HepG2 (cell line): ENCODE data around the gene NSFL1C. TPM values are rescaled to one million over a fixed set of nuclear protein-coding genes. Genes with fewer than 3 reads are reported as not detected.

Experiments
- ATAC-seq: fragments of 200-7000 bp; cut with Tn5 transposase; 3 replicates; pipeline ENCODE4 v1.9.1; 2020; ENCODE audit warnings: mild to moderate bottlenecking, moderate library complexity
- BruUV-seq: library from RNA; stranded (reverse); fragments of 400-500 nt; replicated peaks from 2 replicates; lab custom pipeline; 2021; lab: Mats Ljungman, UMichigan
- CTCF ChIA-PET: fragments of 300-600 bp; formaldehyde crosslinking; extraction: SDS; loops from one replicate; lab custom pipeline; 2021; ENCODE audit warnings: low total read pairs, inconsistent platforms, low intra/inter-chr PET ratio; lab: Yijun Ruan, JAX
- POLR2A ChIA-PET: fragments of 350-600 bp; sonication (Branson Sonifier 250); formaldehyde crosslinking; loops from one replicate; lab custom pipeline; 2020; ENCODE audit warnings: antibody characterized with exemption, inconsistent platforms; lab: Yijun Ruan, JAX
- DNase-seq: peaks from one replicate; pipeline ENCODE4 v3.0.0-alpha.2; 2015; ENCODE audit warnings: low spot score
- FAIRE-seq: peaks from 3 replicates; lab custom pipeline; 2011; peaks lifted over from hg19 to GRCh38; lab: Jason Lieb, UNC
- H2AFZ ChIP-seq: one replicate; pipeline ENCODE4 v1.6.1; 2011; ENCODE audit warnings: low read length, inconsistent platforms
- H3K27ac ChIP-seq: fragments of 300-600 bp; 3 replicates; pipeline ENCODE4 v1.8.0; 2011; ENCODE audit warnings: mixed run types, mild to moderate bottlenecking, mixed read lengths, low read length, inconsistent platforms; ENCODE audit not compliant: insufficient read depth; ENCODE audit errors: extremely low read length
- H3K27me3 ChIP-seq, 2 experiments: fragments of 200-600 bp in 1 of 2; 2 replicates in 1 of 2; 3 replicates in 1 of 2; pipeline versions ENCODE4 v1.6.0 to v1.8.0; 2011; ENCODE audit warnings: low read length in 2 of 2, mild to moderate bottlenecking in 2 of 2, moderate library complexity in 2 of 2, inconsistent platforms in 1 of 2; ENCODE audit not compliant: insufficient read depth in 2 of 2, control insufficient read depth in 1 of 2
- H3K36me3 ChIP-seq, 2 experiments: fragments of 200-600 bp in 1 of 2; replicated peaks in 1 of 2; 2 replicates in 1 of 2; 3 replicates in 1 of 2; pipeline versions ENCODE4 v1.5.1 to v1.8.0; 2011; ENCODE audit warnings: low read length in 2 of 2, inconsistent platforms in 1 of 2; ENCODE audit not compliant: insufficient read depth in 2 of 2, control insufficient read depth in 1 of 2
- H3K4me1 ChIP-seq: 2 replicates; pipeline ENCODE4 v1.5.1; 2012; ENCODE audit warnings: low read length, inconsistent platforms; ENCODE audit not compliant: insufficient read depth
- H3K4me2 ChIP-seq: 2 replicates; pipeline ENCODE4 v1.6.0; 2011; ENCODE audit warnings: low read depth, low read length, inconsistent platforms
- H3K4me3 ChIP-seq, 3 experiments: fragments of 200-600 bp in 1 of 3; sonication (generic), shearing (Covaris generic) in 1 of 3; replicated peaks in 1 of 3; 2 replicates each; pipeline ENCODE4 v1.5.1; 2011 to 2016; ENCODE audit warnings: low read length in 3 of 3, inconsistent platforms in 2 of 3, low read depth in 2 of 3, mild to moderate bottlenecking in 2 of 3, control low read depth in 1 of 3, mixed read lengths in 1 of 3; ENCODE audit not compliant: insufficient read depth in 1 of 3
- H3K79me2 ChIP-seq: one replicate; pipeline ENCODE4 v1.6.1; 2011; ENCODE audit warnings: low read length, inconsistent platforms; ENCODE audit not compliant: insufficient read depth
- H3K9ac ChIP-seq: 2 replicates; pipeline ENCODE4 v1.6.0; 2011; ENCODE audit warnings: mild to moderate bottlenecking, low read depth, low read length, inconsistent platforms; ENCODE audit not compliant: insufficient read depth
- H3K9me3 ChIP-seq: 2 replicates; pipeline ENCODE4 v1.5.1; 2012; ENCODE audit warnings: mild to moderate bottlenecking, low read length
- H4K20me1 ChIP-seq: 2 replicates; pipeline ENCODE4 v1.6.0; 2011; ENCODE audit warnings: inconsistent platforms, mild to moderate bottlenecking, low read length, moderate library complexity; ENCODE audit not compliant: insufficient read depth
- CREB1 ChIP-seq, 2 experiments: fragments of 450-650 bp in 1 of 2; IDR thresholded peaks; 2 replicates each; pipeline ENCODE4 v1.6.1; 2016 to 2017; ENCODE audit warnings: control low read depth in 1 of 2, mild to moderate bottlenecking in 1 of 2, missing compliant biosample characterization in 1 of 2, missing genetic modification characterization in 1 of 2
- FLYWCH1 ChIP-seq: sonication (generic); formaldehyde crosslinking; IDR thresholded peaks from 2 replicates; pipeline ENCODE4 v1.8.1; 2023; ENCODE audit warnings: mild to moderate bottlenecking, missing genetic modification reagents
- HNRNPL ChIP-seq: fragments of 200-400 bp; formaldehyde crosslinking; IDR thresholded peaks from 2 replicates; pipeline ENCODE4 v1.6.1; 2017; ENCODE audit warnings: mild to moderate bottlenecking, low read depth, low read length
- NFAT5 ChIP-seq: sonication (generic); formaldehyde crosslinking; IDR thresholded peaks from 2 replicates; pipeline ENCODE4 v1.4.0; 2020; ENCODE audit warnings: missing genetic modification reagents
- PRDM4 ChIP-seq: sonication (generic); formaldehyde crosslinking; IDR thresholded peaks from 2 replicates; pipeline ENCODE4 v1.9.0; 2021; ENCODE audit warnings: missing genetic modification reagents, borderline replicate concordance
- ZFP37 ChIP-seq: sonication (generic); formaldehyde crosslinking; IDR thresholded peaks from 2 replicates; pipeline ENCODE4 v1.4.0; 2020; ENCODE audit warnings: missing genetic modification reagents, borderline replicate concordance
- ZNF432 ChIP-seq: sonication (generic); formaldehyde crosslinking; IDR thresholded peaks from 2 replicates; pipeline ENCODE4 v1.5.0; 2020; ENCODE audit warnings: missing genetic modification reagents, mild to moderate bottlenecking, borderline replicate concordance
- ZNF441 ChIP-seq: sonication (generic); formaldehyde crosslinking; IDR thresholded peaks from 2 replicates; pipeline ENCODE4 v1.7.0; 2021; ENCODE audit warnings: missing genetic modification reagents, borderline replicate concordance
- ZNF563 ChIP-seq: sonication (generic); formaldehyde crosslinking; IDR thresholded peaks from 2 replicates; pipeline ENCODE4 v1.8.0; 2022; ENCODE audit warnings: mild to moderate bottlenecking, moderate library complexity, missing genetic modification reagents
- ZNF737 ChIP-seq: sonication (generic); formaldehyde crosslinking; IDR thresholded peaks from 2 replicates; pipeline ENCODE4 v1.5.0; 2020; ENCODE audit warnings: missing genetic modification reagents, mild to moderate bottlenecking, borderline replicate concordance
- WGBS: methylation state at CpG from one replicate; pipeline ENCODE4 v1.1.6; 2017; ENCODE audit warnings: low lambda C conversion rate; 5-methylcytosine and 5-hydroxymethylcytosine counted together
- in situ Hi-C: cut with HindIII; loops from 2 replicates; pipeline ENCODE4 v1.10.0; 2017; ENCODE audit warnings: low pct_unique_long_range_greater_than_20kb; ENCODE audit not compliant: extremely low pct_ligation_motif_present
- intact Hi-C: fragments of 100-400 bp; cut with micrococcal nuclease; formaldehyde crosslinking; loops from one replicate; pipeline ENCODE4 v1.10.0; 2022; ENCODE audit not compliant: unreplicated experiment
- polyA plus RNA-seq, 8 experiments: library from polyadenylated mRNA; depleted of rRNA in 3 of 8; stranded (reverse) in 7 of 8; unstranded in 1 of 8; fragments of >200 nt; fragmentation: Illumina TruSeq in 4 of 8; extraction: Trizol in 4 of 8; gene quantifications; 2 replicates each; pipeline versions ENCODE4 v1.2.1 to v1.2.3, GENCODE V29; 2011 to 2016; ENCODE audit warnings: low read depth in 4 of 8, missing spikeins in 1 of 8, mixed read lengths in 1 of 8; ENCODE audit not compliant: insufficient read depth in 1 of 8
- total RNA-seq, 5 experiments: library from RNA; depleted of rRNA; stranded (reverse); fragments of >200 nt; fragmentation: Illumina TruSeq; extraction: Trizol; gene quantifications; 2 replicates each; pipeline ENCODE4 v1.2.3, GENCODE V29; 2016; ENCODE audit warnings: low read depth in 1 of 5

The NSFL1C gene
- total and polyA plus RNA-seq, 2 of the 13 experiments (the other 11 are each of a cell fraction or from before 2014, with no cell fraction given) = 22.9 to 62.7 TPM

- no peak for TF ChIP-seq ZNF432
These were observed 69.9 kb downstream of the NSFL1C start (continued) for GRCh38 chr20:1396702-1397101.

GRCh38 chr20:1396264-1396663, 70.4 kb downstream of the NSFL1C start:
- no peak overlapping the region for H3K9ac ChIP-seq

GRCh38 chr20:1394686-1395085, 72.0 kb downstream of the NSFL1C start:
- WGBS = 27% methylated on average over 2 of the region's 2 CpGs
- H2AFZ ChIP-seq = no peak overlapping the region
- H3K36me3 ChIP-seq = peaks cover 2 to 9% of the 10 kb centered on the region in 2 experiments; a peak in 4 of 5 replicates
- H3K9me3 ChIP-seq = no peaks in the 10 kb centered on the region
- no TSS peak for BruUV-seq
- no peak overlapping the region for H3K9ac ChIP-seq
- CTCF ChIA-PET = no interaction called here
- in situ Hi-C loops (no loop called here), intact Hi-C loops (loop anchor here (10.0 kb wide), 1 partner anchor 280 kb away; the partner anchor contains the start of gene PSMF1)
- H3K4me2 ChIP-seq = no peak overlapping the region
- peaks cover 0 to 28% of the 10 kb centered on the region in 2 experiments; a peak in 2 of 5 replicates for H3K27me3 ChIP-seq
- peaks cover 21% of the 10 kb centered on the region for H4K20me1 ChIP-seq
- DNase-seq (no peak), ATAC-seq (no peak), FAIRE-seq (no peak)
- H3K79me2 ChIP-seq = peaks cover 31% of the 10 kb centered on the region
- H3K4me3 ChIP-seq = no peak overlapping the region
- H3K27ac ChIP-seq = no peak overlapping the region
- peaks cover 54% of the 10 kb centered on the region for H3K4me1 ChIP-seq
- POLR2A ChIA-PET = no interaction called here
- TF ChIP-seq NFAT5 (CRISPR knock-in tag) = no peak
- no peak for TF ChIP-seq ZFP37 (CRISPR knock-in tag)
- no peak for TF ChIP-seq PRDM4 (CRISPR knock-in tag)
- no peak for TF ChIP-seq ZNF441 (CRISPR knock-in tag)
- no peak for TF ChIP-seq CREB1 (IDR thresholded peaks at IDR 0.05)
- no peak for TF ChIP-seq CREB1 (CRISPR knock-in tag; IDR thresholded peaks at IDR 0.05)

More at GRCh38 chr20:1396264-1396663, 70.4 kb downstream of the NSFL1C start:
- CTCF ChIA-PET = no interaction called here
- no TSS peak for BruUV-seq
- Histone ChIP-seq H3K27ac (no peak overlapping the region), H2AFZ (no peak overlapping the region), H3K79me2 (peaks cover 16% of the 10 kb centered on the region), H4K20me1 (peaks cover 9% of the 10 kb centered on the region), H3K4me1 (peaks cover 54% of the 10 kb centered on the region), H3K9me3 (no peaks in the 10 kb centered on the region), H3K36me3 (no peaks in the 10 kb centered on the region), H3K4me2 (no peak overlapping the region), H3K27me3 (peaks cover 0 to 28% of the 10 kb centered on the region in 2 experiments; a peak in 2 of 5 replicates), H3K4me3 (no peak overlapping the region)
- 2% methylated on average over 1 of the region's 1 CpG for WGBS
- POLR2A ChIA-PET = interaction anchor here (1.5 kb wide), 1 partner anchor 71 kb away, joined by 4 read pairs; no protein-coding TSS in a partner anchor
- TF ChIP-seq ZNF737 (no peak), FLYWCH1 (CRISPR knock-in tag) (no peak), ZNF563 (CRISPR knock-in tag) (no peak), HNRNPL (no peak)
- DNase-seq (no peak), FAIRE-seq (no peak), ATAC-seq (no peak)
- in situ Hi-C loops = no loop called here
- intact Hi-C loops = loop anchor here (10.0 kb wide), 1 partner anchor 281 kb away; the partner anchor contains the start of gene PSMF1
